ENCODE data around the gene LYRM2.
A peak's percentile ranks its signal among the peaks of the same experiment; 100 is the strongest.

LYRM2 gene

GRCh38 chr6:89638320-89639195 lies at the start of gene LYRM2:
Gene LYRM2 (minus strand): TSS chr6:89638747. CDS start chr6:89638716, 31 bp downstream.
- peak; percentile 89 for DNase-seq

GRCh38 chr6:89688328-89688727 lies 49.8 kb upstream of the LYRM2 start:
- no peak for DNase-seq

- no peak for DNase-seq
Measured at GRCh38 chr6:89685311-89685710, 46.8 kb upstream of the LYRM2 start.

- no peak for DNase-seq
Measured at GRCh38 chr6:89682991-89683390, 44.4 kb upstream of the LYRM2 start.

- no peak for DNase-seq
Measured at GRCh38 chr6:89681983-89682564, 43.5 kb upstream of the LYRM2 start.

GRCh38 chr6:89680551-89680950 lies 42.0 kb upstream of the LYRM2 start:
- DNase-seq, result no peak

- DNase-seq, result no peak
Measured at GRCh38 chr6:89680150-89680549, 41.6 kb upstream of the LYRM2 start.

GRCh38 chr6:89679215-89680120 lies 40.9 kb upstream of the LYRM2 start:
- DNase-seq, result no peak

- DNase-seq, result no peak
Measured at GRCh38 chr6:89678531-89678930, 40.0 kb upstream of the LYRM2 start.

GRCh38 chr6:89675949-89676748 lies 37.6 kb upstream of the LYRM2 start:
- no peak for DNase-seq

- DNase-seq, result no peak
Measured at GRCh38 chr6:89670935-89671565, 32.5 kb upstream of the LYRM2 start.

- DNase-seq, result no peak
Measured at GRCh38 chr6:89669002-89669401, 30.5 kb upstream of the LYRM2 start.

GRCh38 chr6:89667872-89668556 lies 29.5 kb upstream of the LYRM2 start:
- no peak for DNase-seq

GRCh38 chr6:89662659-89663223 lies 24.2 kb upstream of the LYRM2 start:
- no peak for DNase-seq

GRCh38 chr6:89661559-89661958 lies 23.0 kb upstream of the LYRM2 start:
- no peak for DNase-seq

GRCh38 chr6:89660981-89661380 lies 22.4 kb upstream of the LYRM2 start:
- no peak for DNase-seq

GRCh38 chr6:89657445-89658158 lies 19.1 kb upstream of the LYRM2 start:
- DNase-seq, result no peak

GRCh38 chr6:89655122-89655521 lies 16.6 kb upstream of the LYRM2 start:
- DNase-seq, result no peak

GRCh38 chr6:89650579-89650978 lies 12.0 kb upstream of the LYRM2 start:
- peak; percentile 73 for DNase-seq

GRCh38 chr6:89649682-89650081 lies 11.1 kb upstream of the LYRM2 start:
- no peak for DNase-seq

Measured in NCI-H2227 treated with DMSO at 0.1 percent for 48 hours (cell line).